CD4-positive, CD25-positive, alpha-beta regulatory T cell (primary cell): ENCODE results near the gene CFAP46. TPM values are rescaled to one million over a fixed set of nuclear protein-coding genes. Genes with fewer than 3 reads are reported as not detected.

Experiments
- ATAC-seq, 2 donors: fragments of 150-1000 bp; cut with Tn5 transposase; one replicate each; pipeline ENCODE4 v1.10.0; 2021; ENCODE audit warnings: low read depth in 2 of 2, moderate number of reproducible peaks in 2 of 2, moderate library complexity in 1 of 2
- DNase-seq, 3 donors: peaks; one replicate each; pipeline versions ENCODE4 v3.0.0 to v3.0.0-alpha.2; 2012 to 2022; ENCODE audit warnings: mixed read lengths in 1 of 3
- H3K27ac ChIP-seq: one replicate; pipeline ENCODE4 v1.7.0; 2013; ENCODE audit warnings: mild to moderate bottlenecking, low read length; ENCODE audit not compliant: insufficient read depth, poor library complexity, severe bottlenecking
- H3K27me3 ChIP-seq: one replicate; pipeline ENCODE4 v1.7.0; 2013; ENCODE audit warnings: low read length; ENCODE audit not compliant: control insufficient read depth, insufficient read depth
- H3K36me3 ChIP-seq: one replicate; pipeline ENCODE4 v1.7.0; 2013; ENCODE audit warnings: mild to moderate bottlenecking, low read length, moderate library complexity; ENCODE audit not compliant: control insufficient read depth, insufficient read depth
- H3K4me1 ChIP-seq: 2 replicates; pipeline ENCODE4 v1.7.0; 2013; ENCODE audit warnings: mild to moderate bottlenecking, low read length; ENCODE audit not compliant: insufficient read depth, control insufficient read depth, poor library complexity, severe bottlenecking
- H3K4me3 ChIP-seq: one replicate; pipeline ENCODE4 v1.7.0; 2013; ENCODE audit warnings: low read depth, mild to moderate bottlenecking, low read length, moderate library complexity
- H3K9me3 ChIP-seq, 2 experiments: 1 replicate in 1 of 2; 2 replicates in 1 of 2; pipeline ENCODE4 v1.7.0; 2013; ENCODE audit warnings: low read length in 2 of 2, mild to moderate bottlenecking in 1 of 2, moderate library complexity in 1 of 2; ENCODE audit not compliant: control insufficient read depth in 2 of 2
- H3K27ac Mint-ChIP-seq, 3 donors: one replicate each; pipeline ENCODE4 v1.8.0; 2020 to 2022; ENCODE audit warnings: mild to moderate bottlenecking in 3 of 3, mixed read lengths in 3 of 3, moderate library complexity in 2 of 3
- H3K27me3 Mint-ChIP-seq: one replicate; pipeline ENCODE4 v1.8.0; 2022; ENCODE audit warnings: mild to moderate bottlenecking, mixed read lengths
- H3K36me3 Mint-ChIP-seq: one replicate; pipeline ENCODE4 v1.8.0; 2020; ENCODE audit warnings: mixed read lengths
- H3K4me1 Mint-ChIP-seq, 4 donors: one replicate each; pipeline ENCODE4 v1.8.0; 2020 to 2022; ENCODE audit warnings: mixed read lengths in 4 of 4, mild to moderate bottlenecking in 1 of 4
- H3K4me3 Mint-ChIP-seq, 4 donors: one replicate each; pipeline ENCODE4 v1.8.0; 2020 to 2022; ENCODE audit warnings: mild to moderate bottlenecking in 4 of 4, mixed read lengths in 4 of 4, moderate library complexity in 3 of 4
- H3K9me3 Mint-ChIP-seq, 7 donors: one replicate each; pipeline ENCODE4 v1.8.0; 2020 to 2022; ENCODE audit warnings: mixed read lengths in 7 of 7, mild to moderate bottlenecking in 3 of 7, moderate library complexity in 2 of 7
- polyA plus RNA-seq, 4 donors: library from polyadenylated mRNA; unstranded; fragments of 300-500 nt; fragmentation: Illumina TruSeq; gene quantifications; one replicate each; pipeline ENCODE4 v1.2.3, GENCODE V29; 2021
- total RNA-seq: library from RNA; stranded (reverse); gene quantifications from one replicate; pipeline ENCODE4 v1.2.3, GENCODE V29; 2022

The CFAP46 gene
- total and polyA plus RNA-seq, 5 donors from 2014 or later, result not detected

- no peaks in the 10 kb centered on the region for H3K27me3 ChIP-seq
- Mint-ChIP-seq H3K4me1 (peaks cover 0 to 3% (median 2%) of the 10 kb centered on the region in 4 donors), H3K9me3 (peaks cover 0 to 4% (median 0%) of the 10 kb centered on the region in 7 donors), H3K27me3 (no peaks in the 10 kb centered on the region), H3K27ac (no peak overlapping the region), H3K36me3 (peaks cover 34% of the 10 kb centered on the region), H3K4me3 (no peak overlapping the region)
- H3K9me3 ChIP-seq, result peaks cover 0 to 4% of the 10 kb centered on the region in 2 experiments
- H3K4me1 ChIP-seq, result no peaks in the 10 kb centered on the region
- DNase-seq, result no peak
- H3K4me3 ChIP-seq, result no peak overlapping the region
- H3K36me3 ChIP-seq, result peaks cover 10% of the 10 kb centered on the region
- ATAC-seq, result no peak
- no peak overlapping the region for H3K27ac ChIP-seq
Observed at GRCh38 chr10:132758865-132759264, 183.5 kb downstream of the CFAP46 start.

Other genes with a start within 250 kb of the CFAP46 start
- not detected for gene NKX6-2, start 156.4 kb downstream of the CFAP46 start, total RNA-seq
- gene NKX6-2, start 156.4 kb downstream of the CFAP46 start, polyA plus RNA-seq, result under 1 TPM in 1 of 4 donors, not detected in 3; 0.82 TPM
- gene ADGRA1, start 145.4 kb upstream of the CFAP46 start, total RNA-seq, result not detected
- gene ADGRA1, start 145.4 kb upstream of the CFAP46 start, polyA plus RNA-seq, result not detected
- 1.1 TPM for gene KNDC1, start 217.6 kb upstream of the CFAP46 start, total RNA-seq
- gene KNDC1, start 217.6 kb upstream of the CFAP46 start, polyA plus RNA-seq, result not detected